GM10248 (cell line): ENCODE measurements around the gene LIF.
"Not testable (repeated sequence)": the region's sequence is repeated elsewhere in the genome, so short reads cannot be mapped to it uniquely, and the experiment has no call there.

ENCODE experiments used
- CTCF ChIA-PET: fragments of 300-600 bp; sonication (Branson Sonifier 250); formaldehyde crosslinking; extraction: SDS; loops from one replicate; lab custom pipeline; 2021; ENCODE audit warnings: antibody characterized with exemption; lab: Yijun Ruan, JAX
- POLR2A ChIA-PET: fragments of 350-650 bp; sonication (Branson Sonifier 250); formaldehyde crosslinking; extraction: SDS; loops from one replicate; lab custom pipeline; 2020; ENCODE audit warnings: antibody characterized with exemption; lab: Yijun Ruan, JAX
- DNase-seq: peaks from one replicate; pipeline ENCODE4 v3.0.0; 2012; ENCODE audit errors: extremely low spot score
- CTCF ChIP-seq: IDR thresholded peaks from 2 replicates; pipeline ENCODE4 v1.5.1; 2012; ENCODE audit warnings: mild to moderate bottlenecking, low read depth; ENCODE audit errors: extremely low read depth, missing control alignments, control extremely low read depth

The LIF gene

GRCh38 chr22:30220338-30221012 is 26.1 kb downstream of the LIF start:
- ChIA-PET CTCF (no interaction called here), POLR2A (no interaction called here)
- no peak for DNase-seq
- no peak for TF ChIP-seq CTCF

GRCh38 chr22:30219668-30220278 is 26.8 kb downstream of the LIF start:
- ChIA-PET POLR2A (no interaction called here), CTCF (no interaction called here)
- no peak for DNase-seq
- no peak for TF ChIP-seq CTCF

GRCh38 chr22:30219049-30219654 is 27.4 kb downstream of the LIF start:
- DNase-seq: no peak
- ChIA-PET CTCF (no interaction called here), POLR2A (no interaction called here)
- TF ChIP-seq CTCF: no peak

GRCh38 chr22:30217698-30218560 is 28.6 kb downstream of the LIF start:
- no peak for DNase-seq
- CTCF ChIA-PET: no interaction called here
- POLR2A ChIA-PET: no interaction called here
- no peak for TF ChIP-seq CTCF

GRCh38 chr22:30216710-30217109 is 29.8 kb downstream of the LIF start:
- POLR2A ChIA-PET: no interaction called here
- DNase-seq: no peak
- CTCF ChIA-PET: no interaction called here
- TF ChIP-seq CTCF: no peak

GRCh38 chr22:30216272-30216671 is 30.3 kb downstream of the LIF start:
- CTCF ChIA-PET, DNase-seq, POLR2A ChIA-PET: not testable (repeated sequence)
